ENCODE measurements around the gene KIF1B.
"Not testable (repeated sequence)": the region's sequence is repeated elsewhere in the genome, so short reads cannot be mapped to it uniquely, and the experiment has no call there.

Gene KIF1B

GRCh38 chr1:10200620-10201019 lies 9.8 kb upstream of the KIF1B start:
- Mint-ChIP-seq H3K4me1 (no peaks in the 10 kb centered on the region), H3K27me3 (no peaks in the 10 kb centered on the region), H3K4me3 (no peak overlapping the region), H3K27ac (ENCODE audit: low read depth) (no peak overlapping the region), H3K36me3 (ENCODE audit: insufficient read depth) (no peaks in the 10 kb centered on the region), H3K9me3 (no peaks in the 10 kb centered on the region)
- no peak for DNase-seq (ENCODE audit: low spot score in 2 of 2)
- ATAC-seq (replicated peaks; ENCODE audit: extremely low read depth, poor library complexity, severe bottlenecking), result no peak

GRCh38 chr1:10204003-10204642 lies 6.2 kb upstream of the KIF1B start:
- Mint-ChIP-seq H3K9me3 (no peaks in the 10 kb centered on the region), H3K27ac (ENCODE audit: low read depth) (no peak overlapping the region), H3K27me3 (no peaks in the 10 kb centered on the region), H3K4me3 (no peak overlapping the region), H3K4me1 (no peaks in the 10 kb centered on the region), H3K36me3 (ENCODE audit: insufficient read depth) (no peaks in the 10 kb centered on the region)
- DNase-seq (ENCODE audit: low spot score in 2 of 2), result no peak
- ATAC-seq (replicated peaks; ENCODE audit: extremely low read depth, poor library complexity, severe bottlenecking), result no peak

GRCh38 chr1:10205206-10205605 lies 5.2 kb upstream of the KIF1B start:
- DNase-seq (ENCODE audit: low spot score in 2 of 2); ATAC-seq (replicated peaks; ENCODE audit: extremely low read depth, poor library complexity, severe bottlenecking): not testable (repeated sequence)

GRCh38 chr1:10207810-10208209 lies 2.6 kb upstream of the KIF1B start:
- Mint-ChIP-seq H3K27me3 (no peaks in the 10 kb centered on the region), H3K9me3 (no peaks in the 10 kb centered on the region), H3K4me1 (peaks cover 20% of the 10 kb centered on the region), H3K36me3 (ENCODE audit: insufficient read depth) (peaks cover 7% of the 10 kb centered on the region), H3K27ac (ENCODE audit: low read depth) (no peak overlapping the region), H3K4me3 (no peak overlapping the region)
- DNase-seq (ENCODE audit: low spot score in 2 of 2) (no peak), ATAC-seq (replicated peaks; ENCODE audit: extremely low read depth, poor library complexity, severe bottlenecking) (no peak)

More at GRCh38 chr1:10205206-10205605, 5.2 kb upstream of the KIF1B start:
- not testable (repeated sequence) for H3K27me3 Mint-ChIP-seq; H3K4me3 Mint-ChIP-seq; H3K27ac Mint-ChIP-seq (ENCODE audit: low read depth); H3K9me3 Mint-ChIP-seq; H3K36me3 Mint-ChIP-seq (ENCODE audit: insufficient read depth); H3K4me1 Mint-ChIP-seq

- Mint-ChIP-seq H3K27ac (ENCODE audit: low read depth) (no peak overlapping the region), H3K9me3 (no peaks in the 10 kb centered on the region), H3K4me1 (peaks cover 23% of the 10 kb centered on the region), H3K4me3 (peak overlapping the region; percentile 87), H3K27me3 (no peaks in the 10 kb centered on the region), H3K36me3 (ENCODE audit: insufficient read depth) (peaks cover 7% of the 10 kb centered on the region)
- DNase-seq (ENCODE audit: low spot score in 2 of 2) (no peak), ATAC-seq (replicated peaks; ENCODE audit: extremely low read depth, poor library complexity, severe bottlenecking) (no peak)
These were observed 1.8 kb upstream of the KIF1B start for GRCh38 chr1:10208537-10208936.

- Mint-ChIP-seq H3K27me3 (no peaks in the 10 kb centered on the region), H3K9me3 (no peaks in the 10 kb centered on the region), H3K4me3 (peak overlapping the region; percentile 87), H3K36me3 (ENCODE audit: insufficient read depth) (peaks cover 7% of the 10 kb centered on the region), H3K27ac (ENCODE audit: low read depth) (peak overlapping the region; percentile 81), H3K4me1 (peaks cover 27% of the 10 kb centered on the region)
- DNase-seq (ENCODE audit: low spot score in 2 of 2), result no peak
- ATAC-seq (replicated peaks; ENCODE audit: extremely low read depth, poor library complexity, severe bottlenecking), result no peak
These were observed 823 bp upstream of the KIF1B start for GRCh38 chr1:10209590-10209904.

GRCh38 chr1:10210841-10211804 lies 753 bp downstream of the KIF1B start:
- ATAC-seq (replicated peaks; ENCODE audit: extremely low read depth, poor library complexity, severe bottlenecking) (no peak), DNase-seq (ENCODE audit: low spot score in 2 of 2) (no peak)
- H3K4me3 Mint-ChIP-seq, result peak overlapping the region; percentile 75
- H3K27ac Mint-ChIP-seq (ENCODE audit: low read depth), result peak overlapping the region; percentile 1
- peaks cover 36% of the 10 kb centered on the region for H3K4me1 Mint-ChIP-seq
- peaks cover 7% of the 10 kb centered on the region for H3K36me3 Mint-ChIP-seq (ENCODE audit: insufficient read depth)
- no peaks in the 10 kb centered on the region for H3K9me3 Mint-ChIP-seq
- H3K27me3 Mint-ChIP-seq, result no peaks in the 10 kb centered on the region

- peak overlapping the region; percentile 75 for H3K4me3 Mint-ChIP-seq
- H3K9me3 Mint-ChIP-seq, result no peaks in the 10 kb centered on the region
- ATAC-seq (replicated peaks; ENCODE audit: extremely low read depth, poor library complexity, severe bottlenecking) (no peak), DNase-seq (ENCODE audit: low spot score in 2 of 2) (no peak)
- H3K4me1 Mint-ChIP-seq, result peaks cover 44% of the 10 kb centered on the region
- H3K27ac Mint-ChIP-seq (ENCODE audit: low read depth), result peak overlapping the region; percentile 1
- H3K27me3 Mint-ChIP-seq, result no peaks in the 10 kb centered on the region
- peaks cover 7% of the 10 kb centered on the region for H3K36me3 Mint-ChIP-seq (ENCODE audit: insufficient read depth)
These were observed 1.5 kb downstream of the KIF1B start for GRCh38 chr1:10211805-10212410.

GRCh38 chr1:10212476-10212875 lies 2.1 kb downstream of the KIF1B start:
- ATAC-seq (replicated peaks; ENCODE audit: extremely low read depth, poor library complexity, severe bottlenecking) (no peak), DNase-seq (ENCODE audit: low spot score in 2 of 2) (no peak)
- Mint-ChIP-seq H3K27ac (ENCODE audit: low read depth) (peak overlapping the region; percentile 1), H3K4me3 (peak overlapping the region; percentile 75), H3K4me1 (peaks cover 47% of the 10 kb centered on the region), H3K27me3 (no peaks in the 10 kb centered on the region), H3K36me3 (ENCODE audit: insufficient read depth) (peaks cover 7% of the 10 kb centered on the region), H3K9me3 (no peaks in the 10 kb centered on the region)

- Mint-ChIP-seq H3K9me3 (no peaks in the 10 kb centered on the region), H3K36me3 (ENCODE audit: insufficient read depth) (peaks cover 7% of the 10 kb centered on the region), H3K4me3 (no peak overlapping the region), H3K4me1 (peaks cover 55% of the 10 kb centered on the region), H3K27me3 (no peaks in the 10 kb centered on the region), H3K27ac (ENCODE audit: low read depth) (no peak overlapping the region)
- DNase-seq (ENCODE audit: low spot score in 2 of 2), result no peak
- ATAC-seq (replicated peaks; ENCODE audit: extremely low read depth, poor library complexity, severe bottlenecking), result no peak
These were observed 2.9 kb downstream of the KIF1B start for GRCh38 chr1:10213186-10213705.

GRCh38 chr1:10216090-10216749 lies 5.8 kb downstream of the KIF1B start:
- peak overlapping the region; percentile 45 for H3K4me3 Mint-ChIP-seq
- no peaks in the 10 kb centered on the region for H3K27me3 Mint-ChIP-seq
- peak; percentile 32 for ATAC-seq (replicated peaks; ENCODE audit: extremely low read depth, poor library complexity, severe bottlenecking)
- DNase-seq (ENCODE audit: low spot score in 2 of 2), result no peak
- H3K9me3 Mint-ChIP-seq, result no peaks in the 10 kb centered on the region
- H3K27ac Mint-ChIP-seq (ENCODE audit: low read depth), result peak overlapping the region; percentile 24
- H3K4me1 Mint-ChIP-seq, result peaks cover 49% of the 10 kb centered on the region
- peaks cover 5% of the 10 kb centered on the region for H3K36me3 Mint-ChIP-seq (ENCODE audit: insufficient read depth)

GRCh38 chr1:10217748-10218441 lies 7.5 kb downstream of the KIF1B start:
- H3K27ac Mint-ChIP-seq (ENCODE audit: low read depth), result peak overlapping the region; percentile 24
- DNase-seq (ENCODE audit: low spot score in 2 of 2), result no peak
- peaks cover 37% of the 10 kb centered on the region for H3K4me1 Mint-ChIP-seq
- H3K4me3 Mint-ChIP-seq, result no peak overlapping the region
- H3K9me3 Mint-ChIP-seq, result no peaks in the 10 kb centered on the region
- no peak for ATAC-seq (replicated peaks; ENCODE audit: extremely low read depth, poor library complexity, severe bottlenecking)
- H3K27me3 Mint-ChIP-seq, result no peaks in the 10 kb centered on the region
- H3K36me3 Mint-ChIP-seq (ENCODE audit: insufficient read depth), result no peaks in the 10 kb centered on the region
